GM21717 (cell line): ENCODE data around the gene FGF16.
"Not testable (repeated sequence)": the region's sequence is repeated elsewhere in the genome, so short reads cannot be mapped to it uniquely, and the experiment has no call there.

ENCODE experiments used
- ATAC-seq: cut with Tn5 transposase; IDR thresholded peaks from one replicate; pipeline ENCODE4 v1.9.1; 2021; ENCODE audit warnings: mild to moderate bottlenecking, moderate library complexity; ENCODE audit not compliant: unreplicated experiment

Gene FGF16

DNA sequence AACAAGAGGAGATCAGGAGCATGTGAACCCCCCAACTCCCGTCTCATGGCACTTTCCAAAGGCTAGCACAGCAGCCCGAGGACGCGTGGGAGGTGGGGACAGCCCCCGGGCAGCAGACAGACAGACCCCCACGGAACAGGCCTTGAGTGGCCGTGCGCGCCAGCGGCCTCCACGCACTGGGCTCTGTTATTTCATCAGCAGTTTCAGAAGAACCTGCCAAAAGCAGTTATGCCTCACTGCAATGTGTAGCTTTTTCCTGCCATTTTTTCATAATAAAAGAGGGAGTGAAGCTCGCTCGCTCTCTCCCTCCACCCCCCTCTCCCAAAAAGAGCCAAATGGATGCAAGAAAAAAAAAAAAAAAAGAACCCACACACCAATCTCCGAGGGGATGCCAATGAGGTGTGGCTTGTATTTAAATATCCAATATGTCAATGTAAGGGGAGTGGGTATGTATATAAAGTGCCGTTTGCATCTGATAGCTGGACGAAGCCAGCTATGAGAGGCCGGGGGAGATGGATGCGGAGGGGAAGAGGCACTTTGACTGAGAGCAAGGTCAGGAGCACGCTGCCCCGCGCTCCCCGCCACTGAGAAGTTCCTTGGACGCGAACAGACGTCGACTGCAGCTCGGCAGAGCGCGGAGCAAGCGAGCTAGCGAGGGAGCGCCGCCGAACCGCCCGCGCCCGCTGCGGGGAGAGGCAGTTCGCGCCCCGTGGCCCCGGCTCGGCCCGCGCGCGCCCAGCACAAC is at the start of gene FGF16:
Gene FGF16 (plus strand): TSS at position 482 of the 745 bp plus-strand sequence. CDS start 286 bp downstream, outside the sequence.
- no peak for ATAC-seq

- ATAC-seq: no peak
Measured at GRCh38 chrX:77398330-77398954, 48.7 kb upstream of the FGF16 start.

DNA sequence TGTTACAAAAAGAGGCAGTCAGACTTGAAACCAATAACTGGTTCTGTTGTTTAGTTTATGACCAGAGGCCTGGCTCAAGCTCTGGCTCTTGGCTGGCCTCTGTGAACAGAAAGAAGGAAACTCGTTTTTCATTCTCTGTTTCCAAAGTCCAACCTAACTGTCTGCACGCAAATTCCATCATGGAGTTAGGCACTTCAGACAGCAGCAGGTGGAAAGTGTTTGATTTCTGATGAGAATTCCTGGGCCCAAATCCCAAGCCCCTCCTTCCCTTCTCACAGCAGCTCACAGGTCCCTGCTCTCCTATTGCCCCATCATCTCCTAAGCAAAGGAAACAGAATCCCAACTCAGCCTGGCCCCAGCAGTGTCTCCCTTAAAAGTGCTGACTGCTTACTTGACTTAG is 42.8 kb upstream of the FGF16 start:
- ATAC-seq: no peak

GRCh38 chrX:77407821-77408220 is 39.4 kb upstream of the FGF16 start:
- not testable (repeated sequence) for ATAC-seq

DNA sequence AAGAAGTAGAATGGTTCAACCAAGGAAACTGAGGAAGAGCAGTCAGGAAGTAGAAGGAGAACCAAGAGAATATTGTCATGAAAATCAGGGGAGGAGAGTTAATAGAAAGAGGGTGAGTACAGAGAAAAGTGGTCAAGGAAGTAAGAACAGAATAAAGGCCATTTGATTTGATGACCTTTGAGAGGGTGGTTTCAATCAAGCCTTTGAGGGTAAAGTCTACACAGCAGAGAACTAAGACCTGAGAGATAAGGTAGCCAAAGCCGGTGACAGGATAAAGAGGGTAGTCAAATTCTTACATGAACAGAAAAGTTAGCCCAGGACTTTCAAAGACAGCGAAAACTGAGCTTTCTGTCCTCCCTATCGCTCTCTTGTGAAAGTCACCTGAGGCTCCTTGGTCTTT is 34.6 kb upstream of the FGF16 start:
- ATAC-seq: no peak

DNA sequence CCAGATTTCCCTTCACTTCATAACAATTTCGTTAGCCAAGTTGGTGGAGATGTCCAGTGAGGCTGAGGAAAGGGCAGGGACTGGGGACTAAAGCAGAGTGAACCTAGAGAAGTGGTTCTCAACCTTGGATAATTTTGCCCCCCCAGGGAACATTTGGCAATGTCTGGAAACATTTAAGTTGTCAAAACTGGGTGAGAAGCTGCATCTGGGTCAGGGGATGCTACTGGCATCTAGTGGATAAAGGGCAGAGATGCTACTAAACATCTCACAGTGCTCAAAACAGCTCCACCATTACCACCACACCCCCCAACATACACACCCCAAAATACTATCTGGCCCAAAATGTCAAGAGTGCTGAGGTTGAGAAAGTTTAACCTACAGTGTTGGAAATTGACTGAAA is 32.0 kb upstream of the FGF16 start:
- ATAC-seq: no peak

DNA sequence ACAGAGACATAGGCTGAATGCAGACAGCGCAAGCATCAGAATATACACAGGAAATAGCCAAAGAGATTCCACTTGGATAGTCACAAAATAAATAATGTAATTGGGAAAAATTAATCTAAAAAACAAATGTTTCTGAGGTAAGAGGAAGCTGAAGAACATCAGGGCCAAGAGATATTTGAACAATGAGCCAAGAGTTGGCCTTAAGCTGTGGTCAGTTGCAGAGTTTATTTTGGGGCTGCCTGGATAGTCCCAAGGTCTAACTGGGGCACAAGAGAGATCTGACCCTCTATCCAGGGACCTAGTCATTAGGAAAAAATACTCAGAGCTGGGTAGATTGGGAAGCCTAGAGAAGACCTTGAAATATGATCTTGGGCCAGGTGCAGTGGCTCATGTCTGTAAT is 31.3 kb upstream of the FGF16 start:
- ATAC-seq: no peak

DNA sequence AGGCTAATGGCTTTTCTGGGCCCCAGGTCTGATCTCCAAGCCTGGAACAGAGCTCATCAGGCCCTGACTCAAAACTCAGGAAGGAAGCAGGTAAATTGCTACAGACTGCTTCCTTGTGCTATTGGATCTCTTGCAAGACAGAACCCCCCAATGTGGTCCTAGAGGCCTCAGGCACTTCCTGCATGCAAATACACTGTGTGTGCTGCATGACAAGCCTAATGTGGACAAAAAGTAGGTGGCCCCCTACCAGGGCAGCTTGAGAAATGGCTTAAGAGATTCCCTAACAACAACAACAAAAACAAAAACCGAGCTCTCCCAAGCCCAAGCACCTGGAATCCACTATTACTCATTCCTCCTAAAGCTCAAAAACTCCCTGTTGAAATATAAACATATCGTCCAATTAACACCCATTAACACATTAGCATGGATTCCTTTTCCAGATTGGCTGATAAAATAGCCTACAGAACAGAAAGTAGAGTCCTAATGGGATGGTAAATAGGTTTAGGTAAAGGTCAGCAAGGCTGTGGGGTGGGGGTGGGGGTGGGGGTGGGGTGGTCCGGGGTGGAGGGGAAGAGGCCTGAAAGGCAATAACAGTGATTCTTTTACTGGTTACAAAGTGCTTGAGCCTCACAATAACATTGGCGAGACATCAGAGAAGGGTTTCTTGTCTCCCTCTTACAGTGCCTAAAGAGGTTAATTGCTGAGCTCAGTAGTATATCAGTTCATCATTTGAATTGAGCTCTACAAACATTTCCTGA is 24.1 kb upstream of the FGF16 start:
- ATAC-seq: no peak

DNA sequence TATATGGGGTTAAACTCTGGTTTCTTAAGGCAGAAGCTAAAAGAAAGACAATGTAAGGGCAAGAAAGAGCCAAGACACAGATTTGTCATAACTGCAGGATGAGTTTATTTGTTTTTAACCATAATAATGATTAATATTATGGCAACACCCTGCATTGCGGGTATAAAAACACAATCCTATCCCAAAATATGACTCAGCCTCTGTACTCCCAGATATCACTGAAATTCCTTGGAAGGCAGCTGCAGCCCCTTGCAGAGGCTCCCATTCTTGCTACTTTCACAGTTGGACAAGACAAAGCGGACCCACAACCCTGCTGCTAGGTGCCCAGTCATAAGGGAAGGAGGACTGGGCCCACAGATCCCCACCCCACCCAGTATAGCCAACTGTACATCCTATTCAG is 20.4 kb upstream of the FGF16 start:
- no peak for ATAC-seq

DNA sequence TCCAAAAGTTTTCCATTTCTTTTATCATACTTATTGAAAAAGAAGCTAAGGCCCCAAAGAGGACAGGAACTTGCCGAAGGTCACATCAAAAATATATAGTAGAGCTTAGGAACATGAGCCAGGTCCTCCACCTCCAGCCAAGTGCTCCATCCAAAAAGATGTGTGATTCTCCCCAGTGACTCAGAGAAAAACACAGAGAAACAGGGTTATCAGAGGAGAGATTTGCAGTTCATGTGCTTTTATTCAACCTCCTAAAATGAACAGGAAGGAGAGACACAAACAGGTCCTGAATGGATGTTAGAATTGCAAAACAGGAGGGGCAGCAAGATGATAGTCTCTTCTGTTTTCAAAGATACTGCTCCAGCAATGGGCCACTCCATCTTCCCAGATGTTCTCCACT is 19.6 kb upstream of the FGF16 start:
- no peak for ATAC-seq

- no peak for ATAC-seq
Measured at GRCh38 chrX:77428551-77428950, 18.6 kb upstream of the FGF16 start.

GRCh38 chrX:77431227-77431626 is 16.0 kb upstream of the FGF16 start:
- ATAC-seq: no peak

- no peak for ATAC-seq
Measured at GRCh38 chrX:77433001-77433400, 14.2 kb upstream of the FGF16 start.

DNA sequence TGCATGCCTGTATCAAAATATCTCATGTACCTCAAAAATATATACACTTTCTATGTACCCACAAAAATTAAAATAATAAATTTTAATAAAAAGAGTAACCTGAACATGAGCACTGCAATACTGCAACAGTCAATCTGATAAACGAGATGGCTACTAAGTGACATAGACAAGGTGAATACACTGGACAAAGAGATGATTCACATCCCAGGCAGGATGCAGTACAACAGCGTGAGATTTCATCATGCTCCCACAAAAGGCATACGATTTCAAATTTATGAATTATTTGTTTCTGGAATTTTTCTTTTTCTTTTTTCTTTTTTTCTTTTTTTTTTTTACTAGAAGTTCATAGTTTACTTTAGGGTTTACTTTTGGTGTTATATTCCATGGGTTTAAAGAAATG is 12.2 kb upstream of the FGF16 start:
- ATAC-seq: no peak

- no peak for ATAC-seq
Measured at GRCh38 chrX:77436271-77436670, 10.9 kb upstream of the FGF16 start.

GRCh38 chrX:77436682-77437081 is 10.5 kb upstream of the FGF16 start:
- ATAC-seq: no peak

GRCh38 chrX:77440330-77440729 is 6.9 kb upstream of the FGF16 start:
- ATAC-seq: no peak

GRCh38 chrX:77441033-77441432 is 6.2 kb upstream of the FGF16 start:
- no peak for ATAC-seq

- ATAC-seq: no peak
Measured at GRCh38 chrX:77441479-77441878, 5.7 kb upstream of the FGF16 start.

- ATAC-seq: no peak
Measured at GRCh38 chrX:77442728-77443127, 4.5 kb upstream of the FGF16 start.

DNA sequence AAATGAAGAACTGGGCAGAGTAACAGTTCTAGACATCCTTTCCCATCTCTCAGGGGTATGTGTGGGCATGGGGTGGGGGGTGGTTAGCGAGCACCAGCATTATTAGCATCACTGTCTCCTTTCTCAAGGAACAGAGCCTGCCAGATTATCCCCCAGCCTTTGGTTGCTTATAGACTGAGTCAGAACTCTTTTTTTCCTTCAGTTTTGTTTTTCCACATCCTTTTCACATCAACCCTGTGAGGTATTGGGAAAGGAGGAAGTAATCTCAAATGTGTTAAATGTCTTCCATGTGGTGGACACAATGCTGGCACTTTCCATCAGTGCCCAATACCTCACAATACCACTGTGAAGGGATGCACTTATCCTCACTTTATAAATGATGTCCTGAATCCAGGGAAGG is 3.1 kb upstream of the FGF16 start:
- ATAC-seq: no peak

DNA sequence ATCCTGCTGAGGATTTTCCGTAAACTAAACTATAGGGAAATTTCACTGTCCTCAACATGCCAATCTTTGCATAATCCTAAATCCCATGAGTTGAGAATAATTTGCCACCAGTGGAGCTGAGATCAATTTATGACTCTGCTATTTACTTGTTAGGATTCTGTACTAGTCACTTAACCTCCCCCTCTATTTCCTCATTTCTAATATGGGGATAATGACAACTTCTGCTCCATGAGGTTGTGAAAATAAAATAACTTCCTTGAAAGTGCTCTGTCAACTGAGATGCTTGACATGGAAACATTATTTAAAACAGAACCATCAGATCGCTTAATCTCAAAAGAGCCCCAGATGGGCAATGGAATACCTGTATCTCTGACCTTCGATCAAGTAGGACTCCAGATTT is 2.6 kb upstream of the FGF16 start:
- ATAC-seq: no peak
